ENCODE data around the gene ATP8B4.

The ATP8B4 gene

DNA sequence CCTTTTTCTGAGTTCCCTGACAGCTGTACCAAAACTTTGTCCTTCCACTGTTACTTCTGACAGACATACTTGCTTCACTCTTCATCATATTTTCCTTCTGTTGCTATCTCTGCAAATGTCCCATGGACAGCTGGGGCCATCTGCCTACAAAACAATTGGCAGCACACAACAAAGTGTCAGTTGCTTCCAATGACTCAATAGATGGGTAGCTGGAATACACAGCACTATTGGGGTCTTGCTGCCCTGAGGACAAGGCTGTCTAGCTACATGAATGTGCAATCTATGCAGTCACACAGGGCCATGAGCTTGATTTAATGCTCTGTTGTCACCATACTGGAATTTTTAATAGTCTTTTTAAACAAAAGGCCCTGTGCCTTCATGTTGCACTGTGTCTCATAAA is 305.4 kb downstream of the ATP8B4 start:
- no peak for DNase-seq (ENCODE audit: low spot score)

DNA sequence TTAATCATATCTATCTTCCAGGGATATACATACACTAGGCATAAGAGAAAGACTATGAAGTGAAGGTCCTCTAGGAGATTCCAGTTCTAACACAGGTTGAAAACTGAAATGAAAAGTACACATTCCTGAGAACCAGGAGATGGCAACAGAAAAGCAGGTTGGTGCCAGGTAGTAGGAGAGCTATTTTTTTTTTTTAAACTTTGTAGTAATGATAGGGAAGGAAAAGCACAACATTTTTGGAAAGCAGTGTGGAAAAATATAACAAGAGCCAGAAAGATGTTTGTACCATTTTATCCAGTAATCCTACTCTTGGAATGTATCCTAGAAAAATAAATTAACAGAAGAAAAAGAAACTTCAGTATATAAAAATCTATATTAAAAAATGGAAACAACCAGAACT is 308.3 kb downstream of the ATP8B4 start:
- DNase-seq (ENCODE audit: low spot score) = no peak

DNA sequence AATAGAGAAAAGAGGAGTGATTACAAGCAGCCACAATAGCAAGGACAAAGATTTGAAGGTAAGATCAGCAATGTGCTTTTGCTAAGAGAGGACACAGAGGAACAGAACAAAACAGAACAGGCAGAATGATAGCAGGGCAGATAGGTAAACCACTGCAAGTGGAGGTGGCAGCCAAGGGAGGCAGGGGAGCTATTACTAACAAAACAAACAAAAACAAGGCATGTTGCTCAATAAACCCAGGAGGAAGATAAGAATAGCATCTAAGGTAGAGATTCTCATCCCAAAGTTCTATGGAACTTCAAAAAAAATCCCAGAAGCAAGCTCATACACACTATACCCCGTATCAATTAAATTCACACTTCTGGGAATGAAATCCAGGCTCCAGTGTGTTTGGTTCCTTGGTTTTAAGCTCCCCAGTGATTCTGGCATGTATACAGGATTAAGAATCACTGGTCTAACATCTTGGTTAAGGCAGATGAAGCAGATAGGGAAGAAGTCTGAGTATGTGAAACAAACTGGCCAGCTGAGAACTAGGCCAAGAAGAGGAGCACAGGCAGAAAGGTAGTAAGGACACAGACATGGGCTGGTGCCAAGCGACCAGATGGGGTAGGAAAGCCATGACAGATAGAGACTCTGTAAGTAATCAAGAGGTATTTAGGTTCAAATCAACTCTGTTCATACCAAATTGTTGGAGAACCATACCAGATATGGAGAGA is 309.0 kb downstream of the ATP8B4 start:
- no peak for DNase-seq (ENCODE audit: low spot score)

DNA sequence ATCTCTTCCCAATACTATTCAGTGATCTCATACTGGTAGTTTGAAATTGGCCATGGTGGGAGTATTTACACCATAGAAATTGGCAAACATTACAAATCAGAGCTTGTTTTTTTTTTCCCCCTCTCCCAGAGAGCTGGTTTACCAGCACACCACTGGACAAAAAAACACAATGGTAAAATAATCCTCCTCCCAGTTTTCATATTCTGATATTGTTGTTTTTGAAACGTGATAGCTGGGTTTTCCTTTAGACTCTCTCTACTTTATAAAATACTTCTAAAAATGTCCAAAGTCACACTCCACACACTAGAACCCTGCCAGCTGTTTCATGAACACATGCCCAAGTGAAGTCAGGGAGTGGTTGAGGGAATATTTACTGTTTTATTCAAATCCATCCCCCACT is 310.7 kb downstream of the ATP8B4 start:
- no peak for DNase-seq (ENCODE audit: low spot score)

All from GM03348 (cell line).